ENCODE measurements around the gene ANKRD33B. TPM values are rescaled to one million over a fixed set of nuclear protein-coding genes. Genes with fewer than 3 reads are reported as not detected.

ANKRD33B gene
- total RNA-seq, 1 experiment from 2014 or later: 14.9 TPM

GRCh38 chr5:10528056-10528816 is 35.6 kb upstream of the ANKRD33B start:
- no peaks in the 10 kb centered on the region for H3K27me3 ChIP-seq (ENCODE audit: low read length)
- BruUV-seq (replicated peaks): no TSS peak
- no peak overlapping the region for H3K4me2 ChIP-seq (ENCODE audit: low read length)
- no peaks in the 10 kb centered on the region for H3K9me2 ChIP-seq (replicated peaks; ENCODE audit: low read length)
- H3K4me1 ChIP-seq (ENCODE audit: insufficient read depth, low read length): no peaks in the 10 kb centered on the region
- no peaks in the 10 kb centered on the region for H3K36me3 ChIP-seq (ENCODE audit: low read depth, low read length)
- H3K27ac ChIP-seq (ENCODE audit: low read length): no peak overlapping the region
- no peaks in the 10 kb centered on the region for H3K79me2 ChIP-seq (ENCODE audit: low read length)
- intact Hi-C loops (cut with micrococcal nuclease): no loop called here
- DNase-seq (no peak), ATAC-seq (no peak)
- POLR2A ChIA-PET (ENCODE audit: unreplicated experiment): no interaction called here
- CTCF ChIA-PET: interaction anchor here (0.6 kb wide), 1 partner anchor 75 kb away, joined by 5 read pairs; no protein-coding TSS in a partner anchor
- H4K20me1 ChIP-seq (ENCODE audit: low read length): no peaks in the 10 kb centered on the region
- H3K4me3 ChIP-seq (ENCODE audit: low read length): no peak overlapping the region
- H3K9ac ChIP-seq (ENCODE audit: low read length): no peak overlapping the region
- TF ChIP-seq EZH2phosphoT487 (IDR thresholded peaks at IDR 0.05; ENCODE audit: borderline replicate concordance, low read length) (no peak), EZH2 (IDR thresholded peaks at IDR 0.05; ENCODE audit: low read length, unreplicated experiment) (no peak), CTCF (conservative IDR thresholded peaks at IDR 0.05; ENCODE audit: low read depth, low read length) (no peak; the same call in 1 of the 2 replicates)
- H3F3A ChIP-seq (ENCODE audit: low read length, unreplicated experiment): no peaks in the 10 kb centered on the region
- no peaks in the 10 kb centered on the region for H3K9me3 ChIP-seq (ENCODE audit: low read length)
- H2AFZ ChIP-seq (ENCODE audit: low read length): no peak overlapping the region

- ChIA-PET POLR2A (ENCODE audit: unreplicated experiment) (no interaction called here), CTCF (no interaction called here)
- Histone ChIP-seq H3K4me1 (ENCODE audit: insufficient read depth, low read length) (no peaks in the 10 kb centered on the region), H3K36me3 (ENCODE audit: low read depth, low read length) (no peaks in the 10 kb centered on the region), H3K9me3 (ENCODE audit: low read length) (no peaks in the 10 kb centered on the region), H2AFZ (ENCODE audit: low read length) (no peak overlapping the region), H3F3A (ENCODE audit: low read length, unreplicated experiment) (no peaks in the 10 kb centered on the region), H3K4me3 (ENCODE audit: low read length) (no peak overlapping the region), H3K27me3 (ENCODE audit: low read length) (no peaks in the 10 kb centered on the region), H3K4me2 (ENCODE audit: low read length) (no peak overlapping the region), H3K9ac (ENCODE audit: low read length) (no peak overlapping the region), H3K27ac (ENCODE audit: low read length) (no peak overlapping the region), H4K20me1 (ENCODE audit: low read length) (no peaks in the 10 kb centered on the region), H3K9me2 (replicated peaks; ENCODE audit: low read length) (no peaks in the 10 kb centered on the region), H3K79me2 (ENCODE audit: low read length) (no peaks in the 10 kb centered on the region)
- intact Hi-C loops (cut with micrococcal nuclease): no loop called here
- TF ChIP-seq EZH2phosphoT487 (IDR thresholded peaks at IDR 0.05; ENCODE audit: borderline replicate concordance, low read length): no peak
- TF ChIP-seq EZH2 (IDR thresholded peaks at IDR 0.05; ENCODE audit: low read length, unreplicated experiment): no peak
- TF ChIP-seq CTCF (conservative IDR thresholded peaks at IDR 0.05; ENCODE audit: low read depth, low read length): no peak
- ATAC-seq: no peak
- no peak for DNase-seq
- no TSS peak for BruUV-seq (replicated peaks)
These were observed 35.0 kb upstream of the ANKRD33B start for GRCh38 chr5:10528827-10529226.

GRCh38 chr5:10530601-10531320 is 33.1 kb upstream of the ANKRD33B start:
- CTCF ChIA-PET: no interaction called here
- BruUV-seq (replicated peaks): no TSS peak

More at GRCh38 chr5:10530601-10531320, 33.1 kb upstream of the ANKRD33B start:
- Histone ChIP-seq H3K36me3 (ENCODE audit: low read depth, low read length) (no peaks in the 10 kb centered on the region), H3K4me3 (ENCODE audit: low read length) (no peak overlapping the region), H3K27ac (ENCODE audit: low read length) (no peak overlapping the region), H3K9me3 (ENCODE audit: low read length) (no peaks in the 10 kb centered on the region), H3F3A (ENCODE audit: low read length, unreplicated experiment) (no peaks in the 10 kb centered on the region), H3K9ac (ENCODE audit: low read length) (no peak overlapping the region), H2AFZ (ENCODE audit: low read length) (no peak overlapping the region), H3K79me2 (ENCODE audit: low read length) (no peaks in the 10 kb centered on the region), H3K4me2 (ENCODE audit: low read length) (no peak overlapping the region), H3K9me2 (replicated peaks; ENCODE audit: low read length) (no peaks in the 10 kb centered on the region), H3K27me3 (ENCODE audit: low read length) (no peaks in the 10 kb centered on the region), H3K4me1 (ENCODE audit: insufficient read depth, low read length) (no peaks in the 10 kb centered on the region), H4K20me1 (ENCODE audit: low read length) (no peaks in the 10 kb centered on the region)
- intact Hi-C loops (cut with micrococcal nuclease): no loop called here
- POLR2A ChIA-PET (ENCODE audit: unreplicated experiment): no interaction called here
- ATAC-seq (no peak), DNase-seq (no peak)
- no peak for TF ChIP-seq CTCF (conservative IDR thresholded peaks at IDR 0.05; ENCODE audit: low read depth, low read length)
- TF ChIP-seq EZH2phosphoT487 (IDR thresholded peaks at IDR 0.05; ENCODE audit: borderline replicate concordance, low read length): no peak
- no peak for TF ChIP-seq EZH2 (IDR thresholded peaks at IDR 0.05; ENCODE audit: low read length, unreplicated experiment)

Measured in PC-3 (cell line).